Stomach (tissue), 4 donors: ENCODE measurements around the gene UBAC2.

Experiments
- EP300 ChIP-seq: sonication (generic); formaldehyde crosslinking; IDR thresholded peaks from one replicate; pipeline ENCODE4 v1.6.1; 2017; ENCODE audit warnings: antibody characterized with exemption
- POLR2A ChIP-seq, 4 donors: fragments of 450-650 bp; IDR thresholded peaks; one replicate each; pipeline ENCODE4 v1.6.1; 2016; ENCODE audit warnings: antibody characterized with exemption in 4 of 4, control low read depth in 2 of 4, mild to moderate bottlenecking in 1 of 4, moderate library complexity in 1 of 4
- POLR2AphosphoS5 ChIP-seq, 3 donors: sonication (generic); formaldehyde crosslinking; IDR thresholded peaks; one replicate each; pipeline ENCODE4 v1.6.1; 2016; ENCODE audit warnings: antibody characterized with exemption in 3 of 3
- TF ChIP-seq, protein P1 (sequence below), 7 experiments: fragments of 450-650 bp in 4 of 7; fragments of 200-600 bp in 3 of 7; sonication (generic) in 3 of 7; IDR thresholded peaks; one replicate each; pipeline ENCODE4 v1.5.1; 2016 to 2019; ENCODE audit warnings: antibody characterized with exemption in 7 of 7, control low read depth in 2 of 7, mild to moderate bottlenecking in 1 of 7

DNA sequence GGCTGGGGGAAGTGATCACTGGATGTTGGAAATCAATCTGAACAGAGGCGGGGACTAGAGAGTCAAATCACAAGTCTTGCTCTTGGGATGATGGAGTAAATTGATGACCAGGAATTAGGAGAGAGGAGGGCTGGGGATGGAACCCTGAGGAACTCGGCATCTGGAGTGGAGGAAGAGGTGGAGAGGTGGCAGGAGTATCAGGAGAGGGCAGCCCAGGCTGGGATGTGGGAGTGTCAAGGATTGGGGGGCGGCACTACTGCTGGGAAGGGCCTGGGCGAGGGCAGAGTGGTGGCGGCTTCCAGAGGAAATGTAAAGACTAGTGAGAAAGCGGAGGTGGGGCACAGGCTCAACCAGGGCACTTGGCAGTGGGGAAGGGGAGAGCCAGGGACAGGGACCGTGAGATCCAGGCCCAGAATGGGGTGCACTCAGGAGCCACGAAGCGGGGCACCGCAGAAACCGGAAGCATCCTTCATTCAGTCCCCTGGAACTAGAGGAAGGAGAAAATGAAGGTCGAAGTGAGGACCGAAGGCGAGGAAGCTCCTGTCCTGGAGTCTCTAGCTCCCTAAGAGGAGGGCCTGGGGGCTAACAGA is 187.8 kb downstream of the UBAC2 start:
- TF ChIP-seq, protein P1, sequence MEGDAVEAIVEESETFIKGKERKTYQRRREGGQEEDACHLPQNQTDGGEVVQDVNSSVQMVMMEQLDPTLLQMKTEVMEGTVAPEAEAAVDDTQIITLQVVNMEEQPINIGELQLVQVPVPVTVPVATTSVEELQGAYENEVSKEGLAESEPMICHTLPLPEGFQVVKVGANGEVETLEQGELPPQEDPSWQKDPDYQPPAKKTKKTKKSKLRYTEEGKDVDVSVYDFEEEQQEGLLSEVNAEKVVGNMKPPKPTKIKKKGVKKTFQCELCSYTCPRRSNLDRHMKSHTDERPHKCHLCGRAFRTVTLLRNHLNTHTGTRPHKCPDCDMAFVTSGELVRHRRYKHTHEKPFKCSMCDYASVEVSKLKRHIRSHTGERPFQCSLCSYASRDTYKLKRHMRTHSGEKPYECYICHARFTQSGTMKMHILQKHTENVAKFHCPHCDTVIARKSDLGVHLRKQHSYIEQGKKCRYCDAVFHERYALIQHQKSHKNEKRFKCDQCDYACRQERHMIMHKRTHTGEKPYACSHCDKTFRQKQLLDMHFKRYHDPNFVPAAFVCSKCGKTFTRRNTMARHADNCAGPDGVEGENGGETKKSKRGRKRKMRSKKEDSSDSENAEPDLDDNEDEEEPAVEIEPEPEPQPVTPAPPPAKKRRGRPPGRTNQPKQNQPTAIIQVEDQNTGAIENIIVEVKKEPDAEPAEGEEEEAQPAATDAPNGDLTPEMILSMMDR (IDR thresholded peaks at IDR 0.05): no peak
- no peak for TF ChIP-seq POLR2A (IDR thresholded peaks at IDR 0.05)
- no peak for TF ChIP-seq EP300
- no peak for TF ChIP-seq POLR2AphosphoS5 (IDR thresholded peaks at IDR 0.05)
